Measurements from ENCODE around the gene MIR17HG.

GRCh38 chr13:91313581-91313980 lies 33.9 kb upstream of the MIR17HG start:
- TF ChIP-seq CTCF (IDR thresholded peaks at IDR 0.05) (no peak), POLR2A (IDR thresholded peaks at IDR 0.05) (no peak), EP300 (IDR thresholded peaks at IDR 0.05) (no peak)
